Mesendoderm (in vitro differentiated cells): Measurements from ENCODE around the gene SCNM1.

Experiments
- DNase-seq: peaks from one replicate; pipeline ENCODE4 v3.0.0; 2013
- H2AK5ac ChIP-seq: 2 replicates; pipeline ENCODE4 v1.6.1; 2013; ENCODE audit warnings: low read length, inconsistent platforms
- H2BK120ac ChIP-seq: 2 replicates; pipeline ENCODE4 v1.6.1; 2013; ENCODE audit warnings: low read depth, mild to moderate bottlenecking, low read length, moderate library complexity, mixed read lengths
- H2BK15ac ChIP-seq: replicated peaks from 2 replicates; pipeline ENCODE4 v1.6.1; 2013; ENCODE audit warnings: low read depth, mild to moderate bottlenecking, moderate library complexity
- H2BK5ac ChIP-seq: 2 replicates; pipeline ENCODE4 v1.6.1; 2013; ENCODE audit warnings: low read length, inconsistent platforms
- H3K18ac ChIP-seq: 2 replicates; pipeline ENCODE4 v1.6.1; 2013; ENCODE audit warnings: mild to moderate bottlenecking, low read length, mixed read lengths
- H3K23ac ChIP-seq: one replicate; pipeline ENCODE4 v1.6.1; 2013; ENCODE audit warnings: low read length
- H3K27ac ChIP-seq: 2 replicates; pipeline ENCODE4 v1.5.1; 2013; ENCODE audit warnings: low read depth, mild to moderate bottlenecking, inconsistent platforms, low read length, moderate library complexity
- H3K27me3 ChIP-seq: 2 replicates; pipeline ENCODE4 v1.6.1; 2013; ENCODE audit warnings: low read length, control low read depth, mild to moderate bottlenecking, inconsistent platforms; ENCODE audit not compliant: insufficient read depth, poor library complexity
- H3K36me3 ChIP-seq: 2 replicates; pipeline ENCODE4 v1.6.1; 2013; ENCODE audit warnings: low read length, inconsistent platforms; ENCODE audit not compliant: control insufficient read depth, insufficient read depth
- H3K4ac ChIP-seq: one replicate; pipeline ENCODE4 v1.6.1; 2013; ENCODE audit warnings: low read depth, mild to moderate bottlenecking, low read length, moderate library complexity
- H3K4me1 ChIP-seq: 2 replicates; pipeline ENCODE4 v1.6.1; 2013; ENCODE audit warnings: low read depth, low read length, inconsistent platforms; ENCODE audit not compliant: control insufficient read depth
- H3K4me2 ChIP-seq: 2 replicates; pipeline ENCODE4 v1.6.1; 2013; ENCODE audit warnings: low read length
- H3K4me3 ChIP-seq: 2 replicates; pipeline ENCODE4 v1.5.1; 2013; ENCODE audit warnings: mild to moderate bottlenecking, low read length
- H3K56ac ChIP-seq: one replicate; pipeline ENCODE4 v1.6.1; 2013; ENCODE audit warnings: low read length
- H3K79me1 ChIP-seq: 2 replicates; pipeline ENCODE4 v1.6.1; 2013; ENCODE audit warnings: low read length, inconsistent platforms
- H3K79me2 ChIP-seq: 2 replicates; pipeline ENCODE4 v1.6.1; 2013; ENCODE audit warnings: mild to moderate bottlenecking, low read length; ENCODE audit not compliant: control insufficient read depth, insufficient read depth
- H3K9ac ChIP-seq: 2 replicates; pipeline ENCODE4 v1.6.1; 2013; ENCODE audit warnings: low read length, inconsistent platforms
- H4K5ac ChIP-seq: one replicate; pipeline ENCODE4 v1.6.1; 2013; ENCODE audit warnings: low read length
- H4K8ac ChIP-seq: one replicate; pipeline ENCODE4 v1.6.1; 2013; ENCODE audit warnings: low read depth, mild to moderate bottlenecking, control low read depth, low read length, moderate library complexity
- WGBS: extraction: QIAGEN DNeasy Blood & Tissue Kit; methylation state at CpG from one replicate; pipeline ENCODE4 v1.1.7; 2013; ENCODE audit warnings: low lambda C conversion rate, missing lambda C conversion rate; ENCODE audit not compliant: insufficient coverage; ENCODE audit errors: extremely low coverage; 5-methylcytosine and 5-hydroxymethylcytosine counted together

Gene SCNM1

DNA sequence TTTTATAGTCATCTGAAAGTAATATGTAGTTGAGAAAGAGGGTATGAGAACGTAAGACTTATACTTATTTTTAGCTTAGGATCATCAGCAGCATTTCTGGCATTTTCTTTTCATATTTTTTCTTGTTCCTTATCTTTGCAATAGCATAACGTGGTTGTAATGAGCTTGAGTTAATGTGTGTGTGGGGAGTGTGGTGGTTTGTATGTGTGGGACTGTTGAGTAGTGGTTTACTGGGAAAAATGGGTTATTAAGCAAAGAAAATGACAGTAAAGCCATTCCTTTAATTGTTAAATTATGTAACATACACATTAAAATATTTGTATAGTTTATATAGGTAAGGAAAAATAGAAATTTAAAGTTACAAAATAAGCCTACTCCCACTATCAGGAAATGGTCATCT is 47.6 kb downstream of the SCNM1 start:
- Histone ChIP-seq H3K36me3 (no peaks in the 10 kb centered on the region), H3K56ac (no peak overlapping the region), H4K5ac (no peak overlapping the region), H3K4me1 (no peaks in the 10 kb centered on the region), H3K4ac (no peak overlapping the region), H3K79me2 (peaks cover 50% of the 10 kb centered on the region), H3K4me2 (no peak overlapping the region), H3K27me3 (no peaks in the 10 kb centered on the region), H2AK5ac (no peak overlapping the region), H4K8ac (no peak overlapping the region), H3K27ac (no peak overlapping the region), H2BK15ac (no peak overlapping the region), H3K4me3 (no peak overlapping the region), H2BK120ac (no peak overlapping the region), H3K9ac (no peak overlapping the region), H2BK5ac (no peak overlapping the region), H3K23ac (no peak overlapping the region), H3K18ac (no peak overlapping the region), H3K79me1 (peaks cover 5% of the 10 kb centered on the region)
- 100% methylated on average over 1 of the region's 2 CpGs for WGBS
- DNase-seq = no peak
